ENCODE measurements around the gene TXNRD1.

TXNRD1 gene

DNA sequence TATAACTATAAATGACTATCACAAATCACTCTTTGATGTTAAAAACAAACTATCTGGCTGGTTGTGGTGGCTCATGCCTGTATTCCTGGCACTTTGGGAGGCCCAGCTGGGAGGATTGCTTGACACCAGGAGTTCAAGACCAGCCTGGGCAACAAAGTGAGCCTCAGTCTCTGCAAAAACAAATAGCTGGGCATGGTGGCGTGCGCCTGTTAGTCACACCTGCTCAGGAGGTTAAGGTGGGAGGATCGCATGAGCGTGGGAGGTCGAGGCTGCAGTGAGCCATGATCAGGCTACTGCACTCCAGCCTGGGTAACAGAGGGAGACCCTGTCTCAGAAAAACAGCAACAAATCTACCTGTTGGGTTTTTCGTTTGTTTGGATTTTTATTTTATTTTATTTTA, 5.4 kb downstream of the TXNRD1 start:
- H3K27me3 Mint-ChIP-seq (ENCODE audit: low read depth) = peaks cover 20% of the 10 kb centered on the region
- H3K9me3 Mint-ChIP-seq = no peaks in the 10 kb centered on the region
- no peak overlapping the region for H3K27ac Mint-ChIP-seq
- peaks cover 16% of the 10 kb centered on the region for H3K4me1 Mint-ChIP-seq
- H3K4me3 Mint-ChIP-seq = no peak overlapping the region
- no peaks in the 10 kb centered on the region for H3K36me3 Mint-ChIP-seq (ENCODE audit: low read depth)
- TF ChIP-seq, protein P1, sequence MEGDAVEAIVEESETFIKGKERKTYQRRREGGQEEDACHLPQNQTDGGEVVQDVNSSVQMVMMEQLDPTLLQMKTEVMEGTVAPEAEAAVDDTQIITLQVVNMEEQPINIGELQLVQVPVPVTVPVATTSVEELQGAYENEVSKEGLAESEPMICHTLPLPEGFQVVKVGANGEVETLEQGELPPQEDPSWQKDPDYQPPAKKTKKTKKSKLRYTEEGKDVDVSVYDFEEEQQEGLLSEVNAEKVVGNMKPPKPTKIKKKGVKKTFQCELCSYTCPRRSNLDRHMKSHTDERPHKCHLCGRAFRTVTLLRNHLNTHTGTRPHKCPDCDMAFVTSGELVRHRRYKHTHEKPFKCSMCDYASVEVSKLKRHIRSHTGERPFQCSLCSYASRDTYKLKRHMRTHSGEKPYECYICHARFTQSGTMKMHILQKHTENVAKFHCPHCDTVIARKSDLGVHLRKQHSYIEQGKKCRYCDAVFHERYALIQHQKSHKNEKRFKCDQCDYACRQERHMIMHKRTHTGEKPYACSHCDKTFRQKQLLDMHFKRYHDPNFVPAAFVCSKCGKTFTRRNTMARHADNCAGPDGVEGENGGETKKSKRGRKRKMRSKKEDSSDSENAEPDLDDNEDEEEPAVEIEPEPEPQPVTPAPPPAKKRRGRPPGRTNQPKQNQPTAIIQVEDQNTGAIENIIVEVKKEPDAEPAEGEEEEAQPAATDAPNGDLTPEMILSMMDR (IDR thresholded peaks at IDR 0.05; ENCODE audit: unreplicated experiment in 3 of 3) = no peak

DNA sequence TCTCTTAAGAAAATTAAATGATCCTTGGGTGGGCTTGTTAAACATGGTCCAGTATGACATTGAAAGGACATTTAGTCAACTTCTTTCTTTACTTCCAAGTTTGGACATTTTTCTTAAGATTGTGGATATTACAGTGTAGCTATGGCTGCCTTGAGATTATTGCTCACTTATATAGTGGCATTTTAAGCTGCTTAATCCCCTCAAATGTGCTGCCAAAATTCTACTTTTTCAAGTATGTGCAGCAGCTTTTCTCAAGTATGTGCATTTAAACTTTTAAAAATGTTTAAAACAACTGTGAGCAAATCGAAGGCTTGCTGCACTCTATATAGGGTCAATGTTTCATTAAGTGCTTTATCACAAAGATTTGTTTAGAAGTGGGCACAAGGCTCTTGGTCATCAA, 7.4 kb downstream of the TXNRD1 start:
- Mint-ChIP-seq H3K36me3 (ENCODE audit: low read depth) (no peaks in the 10 kb centered on the region), H3K4me3 (no peak overlapping the region), H3K27me3 (ENCODE audit: low read depth) (peaks cover 8% of the 10 kb centered on the region), H3K27ac (no peak overlapping the region), H3K4me1 (peaks cover 11% of the 10 kb centered on the region), H3K9me3 (no peaks in the 10 kb centered on the region)
- TF ChIP-seq, protein P1 (IDR thresholded peaks at IDR 0.05; ENCODE audit: unreplicated experiment in 3 of 3) = no peak

DNA sequence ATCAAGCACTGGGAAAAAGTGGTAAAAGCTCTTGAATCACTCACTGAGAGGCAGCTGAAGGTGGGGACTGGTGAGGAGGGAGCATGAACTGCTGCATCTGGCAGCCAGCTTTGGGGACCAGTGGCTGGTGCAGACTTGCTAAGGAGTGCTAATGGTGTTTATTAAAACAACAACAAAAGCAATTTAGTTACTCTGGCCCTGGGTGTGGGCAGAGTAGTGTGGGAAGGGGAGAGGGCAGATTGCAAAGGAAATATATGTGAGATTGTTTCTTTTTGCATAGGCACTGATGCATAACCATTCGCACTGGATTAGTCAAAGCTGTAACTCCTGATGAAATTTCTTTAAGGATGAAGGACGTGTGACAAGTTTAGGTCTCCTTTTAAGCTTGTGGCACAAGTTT, 8.1 kb downstream of the TXNRD1 start:
- Mint-ChIP-seq H3K4me1 (peaks cover 11% of the 10 kb centered on the region), H3K27ac (peak overlapping the region in 1 of 3 experiments; percentile 46), H3K9me3 (no peaks in the 10 kb centered on the region), H3K4me3 (no peak overlapping the region), H3K36me3 (ENCODE audit: low read depth) (no peaks in the 10 kb centered on the region), H3K27me3 (ENCODE audit: low read depth) (peaks cover 9% of the 10 kb centered on the region)
- TF ChIP-seq, protein P1 (IDR thresholded peaks at IDR 0.05; ENCODE audit: unreplicated experiment in 3 of 3) = no peak

DNA sequence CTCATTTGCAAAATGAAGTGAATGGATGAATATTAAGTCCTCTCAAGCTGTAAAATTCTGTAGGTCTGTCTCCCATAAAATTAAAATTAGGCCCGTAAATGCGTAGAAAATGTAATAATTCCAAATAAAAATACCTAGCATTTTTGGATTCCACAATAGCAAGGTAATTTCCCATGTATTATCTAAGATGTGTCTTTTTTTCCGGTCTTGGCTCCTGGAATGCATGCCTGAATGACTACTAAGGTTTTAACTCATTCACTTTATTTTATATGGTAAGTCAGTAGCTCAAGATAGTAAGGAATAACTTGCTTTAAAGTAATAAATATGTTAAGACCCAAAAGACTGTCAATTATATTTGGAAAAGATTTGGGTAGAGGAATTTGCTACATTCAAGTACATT, 11.1 kb downstream of the TXNRD1 start:
- Mint-ChIP-seq H3K36me3 (ENCODE audit: low read depth) (no peaks in the 10 kb centered on the region), H3K9me3 (peaks cover 6% of the 10 kb centered on the region), H3K4me1 (no peaks in the 10 kb centered on the region), H3K4me3 (no peak overlapping the region), H3K27ac (no peak overlapping the region), H3K27me3 (ENCODE audit: low read depth) (peaks cover 11% of the 10 kb centered on the region)
- TF ChIP-seq, protein P1 (IDR thresholded peaks at IDR 0.05; ENCODE audit: unreplicated experiment in 3 of 3) = no peak

DNA sequence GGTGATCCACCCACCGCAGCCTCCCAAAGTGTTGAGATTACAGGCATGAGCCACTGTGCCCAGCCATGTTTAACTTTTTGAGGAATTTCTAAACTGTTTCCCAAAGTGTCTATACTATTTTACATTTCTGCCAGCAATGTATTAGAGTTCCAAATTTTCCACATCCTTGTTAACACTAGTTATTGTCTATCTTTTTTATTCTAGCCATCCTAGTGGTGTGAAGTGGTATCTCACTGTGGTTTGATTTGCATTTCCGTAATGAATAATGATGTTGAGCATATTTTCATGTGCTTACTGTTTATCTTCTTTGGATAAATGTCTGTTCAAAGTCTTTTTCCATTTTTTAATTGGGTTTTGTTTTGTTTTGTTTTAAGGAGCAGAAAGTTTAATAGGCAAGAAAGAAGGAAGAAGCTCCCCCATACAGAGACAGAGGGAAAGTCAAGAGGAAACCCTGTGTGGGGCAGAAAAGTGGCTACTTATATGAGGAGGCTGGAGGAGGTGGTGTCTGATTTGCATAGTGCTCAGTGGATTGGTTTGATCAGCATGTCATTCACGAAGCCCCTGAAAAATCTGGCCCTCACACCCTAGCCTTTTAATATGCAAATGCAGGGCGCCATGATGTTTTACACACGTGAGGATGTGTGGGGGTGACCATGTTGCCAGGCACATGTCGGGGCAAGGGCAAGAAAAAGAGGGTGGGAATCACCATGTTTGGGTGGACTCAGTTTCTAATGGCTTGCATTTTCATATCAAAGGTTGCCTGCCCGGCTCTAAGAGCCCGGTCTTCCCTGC, 14.9 kb downstream of the TXNRD1 start:
- H3K9me3 Mint-ChIP-seq = peaks cover 16% of the 10 kb centered on the region
- peaks cover 4% of the 10 kb centered on the region for H3K36me3 Mint-ChIP-seq (ENCODE audit: low read depth)
- TF ChIP-seq, protein P1 (IDR thresholded peaks at IDR 0.05; ENCODE audit: unreplicated experiment in 3 of 3) = peak in 2 of 3 experiments; percentile 9 to 18
- H3K27ac Mint-ChIP-seq = no peak overlapping the region
- no peak overlapping the region for H3K4me3 Mint-ChIP-seq
- H3K27me3 Mint-ChIP-seq (ENCODE audit: low read depth) = peaks cover 3% of the 10 kb centered on the region
- H3K4me1 Mint-ChIP-seq = no peaks in the 10 kb centered on the region
